ENCODE results near the gene TTLL8. TPM values are rescaled to one million over a fixed set of nuclear protein-coding genes. Genes with fewer than 3 reads are reported as not detected.

TTLL8 gene
- total RNA-seq, 4 donors from 2014 or later: not detected

DNA sequence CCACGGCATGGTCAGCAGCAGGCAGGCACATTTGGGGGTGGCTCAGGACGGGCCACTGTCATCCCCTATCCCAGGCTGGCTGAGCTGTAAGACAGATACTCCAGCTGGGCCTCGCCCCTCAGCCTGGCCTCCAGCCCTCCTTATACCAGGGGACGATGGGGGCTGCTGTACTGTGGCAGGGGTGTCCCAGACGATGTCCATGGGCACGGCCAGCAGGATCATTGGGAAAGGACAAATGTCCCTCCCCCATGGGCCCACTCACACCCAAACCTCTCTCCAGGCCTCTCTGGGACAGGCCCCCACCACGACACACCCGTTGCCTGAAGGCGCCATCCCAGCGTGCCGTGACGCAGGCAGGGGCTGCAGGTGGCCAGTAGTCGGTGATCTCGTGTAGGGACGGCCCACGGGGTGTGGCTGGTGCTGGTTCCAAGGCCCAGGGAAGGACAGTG is 44.0 kb downstream of the TTLL8 start:
- H3K4me1 ChIP-seq: peaks cover 14 to 32% (median 19%) of the 10 kb centered on the region in 3 donors
- intact Hi-C loops (cut with DNase I): no loop called here
- peak overlapping the region in 1 of 4 donors; percentile 54 for H3K4me3 ChIP-seq
- no peak overlapping the region for H3K27ac ChIP-seq
- no peaks in the 10 kb centered on the region for H3K36me3 ChIP-seq
- DNase-seq: no peak
- H3K27me3 ChIP-seq: peaks cover 23 to 99% (median 46%) of the 10 kb centered on the region in 4 donors
- TF ChIP-seq POLR2A (IDR thresholded peaks at IDR 0.05): no peak
- TF ChIP-seq, protein P1, sequence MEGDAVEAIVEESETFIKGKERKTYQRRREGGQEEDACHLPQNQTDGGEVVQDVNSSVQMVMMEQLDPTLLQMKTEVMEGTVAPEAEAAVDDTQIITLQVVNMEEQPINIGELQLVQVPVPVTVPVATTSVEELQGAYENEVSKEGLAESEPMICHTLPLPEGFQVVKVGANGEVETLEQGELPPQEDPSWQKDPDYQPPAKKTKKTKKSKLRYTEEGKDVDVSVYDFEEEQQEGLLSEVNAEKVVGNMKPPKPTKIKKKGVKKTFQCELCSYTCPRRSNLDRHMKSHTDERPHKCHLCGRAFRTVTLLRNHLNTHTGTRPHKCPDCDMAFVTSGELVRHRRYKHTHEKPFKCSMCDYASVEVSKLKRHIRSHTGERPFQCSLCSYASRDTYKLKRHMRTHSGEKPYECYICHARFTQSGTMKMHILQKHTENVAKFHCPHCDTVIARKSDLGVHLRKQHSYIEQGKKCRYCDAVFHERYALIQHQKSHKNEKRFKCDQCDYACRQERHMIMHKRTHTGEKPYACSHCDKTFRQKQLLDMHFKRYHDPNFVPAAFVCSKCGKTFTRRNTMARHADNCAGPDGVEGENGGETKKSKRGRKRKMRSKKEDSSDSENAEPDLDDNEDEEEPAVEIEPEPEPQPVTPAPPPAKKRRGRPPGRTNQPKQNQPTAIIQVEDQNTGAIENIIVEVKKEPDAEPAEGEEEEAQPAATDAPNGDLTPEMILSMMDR (IDR thresholded peaks at IDR 0.05): no peak
- WGBS, 2 donors: 0 to 38% methylated on average over 1 to 10 of the region's 16 CpGs
- H3K9me3 ChIP-seq: no peaks in the 10 kb centered on the region

DNA sequence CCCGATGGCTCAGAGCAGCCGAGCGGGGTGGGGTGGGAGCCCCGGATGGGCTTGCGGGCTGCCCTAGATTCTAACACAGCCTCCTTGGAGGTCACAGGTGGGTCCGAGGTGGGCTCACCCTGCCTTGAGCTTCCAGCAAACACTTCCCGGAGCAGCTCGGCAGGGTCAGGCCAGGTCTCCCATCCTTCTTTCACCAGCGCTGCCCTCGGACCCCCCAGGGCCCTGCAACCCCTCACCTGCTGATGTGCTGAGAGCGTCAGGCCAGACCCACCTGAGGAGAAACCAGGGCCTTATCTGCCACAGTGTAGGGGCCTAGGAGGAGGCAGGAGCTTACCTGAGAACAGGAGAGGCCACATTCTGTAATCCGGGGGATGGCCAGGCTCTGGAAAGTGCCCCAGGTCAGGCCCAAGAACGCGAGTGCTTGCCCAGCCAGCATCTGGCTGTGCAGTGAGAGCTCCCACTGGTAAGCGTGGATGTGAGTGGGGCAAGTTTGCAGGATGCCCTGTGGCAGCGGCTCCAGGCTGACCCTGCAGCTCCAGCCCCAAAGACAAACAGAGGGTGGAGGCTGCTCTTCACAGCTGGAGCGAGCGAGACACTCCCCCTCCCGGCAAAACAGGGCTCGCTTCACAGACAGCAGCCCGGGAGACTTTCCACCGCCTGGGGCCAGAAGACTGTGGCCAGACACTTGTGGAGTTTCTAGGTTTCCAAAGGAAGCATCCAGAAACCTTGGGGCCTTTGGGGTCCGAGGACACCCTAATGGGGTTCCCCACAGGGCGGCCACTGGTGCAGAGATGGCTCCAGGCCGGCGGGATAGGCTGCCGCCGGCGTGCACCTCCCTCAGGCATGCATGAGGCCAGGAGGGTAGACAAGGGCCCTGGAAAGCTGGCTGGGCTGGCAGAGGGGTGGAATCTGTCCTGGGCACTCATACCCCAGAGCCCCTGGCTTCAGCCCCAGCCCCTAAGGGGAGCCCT is 45.6 kb downstream of the TTLL8 start, which contains the start of gene IL17REL:
IL17REL (minus strand) TSS at position 555 of the 971 bp plus-strand sequence; CDS start at position 436, 119 bp downstream.
- H3K4me3 ChIP-seq: no peak within 1 kb of the TSS
- H3K27ac ChIP-seq: no peak within 1 kb of the TSS
- 59 to 75% methylated on average over 4 to 16 of the region's 29 CpGs for WGBS, 2 donors
- peaks cover 14 to 32% (median 19%) of the 10 kb centered on the region in 3 donors for H3K4me1 ChIP-seq
- H3K36me3 ChIP-seq: no peaks in the 10 kb centered on the region
- H3K27me3 ChIP-seq: peaks cover 23 to 93% (median 44%) of the 10 kb centered on the region in 4 donors
- intact Hi-C loops (cut with DNase I): no loop called here
- no peak for DNase-seq
- TF ChIP-seq, protein P1 (IDR thresholded peaks at IDR 0.05): no peak
- no peak for TF ChIP-seq POLR2A (IDR thresholded peaks at IDR 0.05)
- no peaks in the 10 kb centered on the region for H3K9me3 ChIP-seq

DNA sequence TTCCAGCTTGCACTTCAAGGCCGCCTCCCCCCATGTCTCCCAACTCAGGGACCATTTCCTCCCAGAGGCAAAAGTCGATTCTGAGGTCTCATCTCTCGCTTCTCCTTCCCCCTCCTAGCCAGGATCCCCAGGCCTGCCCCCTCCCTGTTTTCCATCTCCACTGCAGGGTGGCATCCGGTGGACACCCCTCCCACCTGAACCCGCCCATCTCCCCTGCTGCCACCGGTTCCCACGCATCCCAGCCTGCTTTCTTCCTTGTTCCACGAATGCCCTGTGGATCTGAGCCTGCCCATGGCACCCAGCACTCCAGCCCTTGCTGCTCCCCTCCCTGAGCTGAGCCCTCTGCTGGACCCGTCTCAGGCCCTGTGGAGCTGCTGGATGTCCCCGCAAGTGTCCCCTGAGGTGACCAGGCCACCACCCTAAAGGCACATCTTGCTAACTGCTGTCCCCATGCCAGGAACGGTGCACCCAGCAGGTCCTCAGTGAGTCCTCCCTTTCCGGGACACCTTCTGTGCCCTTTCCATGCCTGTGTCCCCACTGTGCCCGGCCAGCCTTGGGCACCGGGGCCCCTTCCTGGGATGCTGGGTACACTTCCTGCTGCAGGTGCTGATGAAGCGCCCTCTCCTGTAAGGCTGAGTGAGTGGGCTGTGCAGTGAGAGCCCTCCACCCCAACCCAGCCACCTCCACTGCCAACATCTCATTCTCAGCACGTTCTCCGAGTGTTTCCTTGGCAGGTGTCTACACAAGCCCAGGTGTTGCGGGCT is 46.5 kb downstream of the TTLL8 start:
- DNase-seq: no peak
- WGBS, 2 donors: 29 to 47% methylated on average over 13 to 14 of the region's 18 CpGs
- intact Hi-C loops (cut with DNase I): no loop called here
- Histone ChIP-seq H3K36me3 (no peaks in the 10 kb centered on the region), H3K27me3 (peaks cover 23 to 88% (median 41%) of the 10 kb centered on the region in 4 donors), H3K9me3 (no peaks in the 10 kb centered on the region), H3K4me1 (peaks cover 12 to 32% (median 19%) of the 10 kb centered on the region in 3 donors), H3K4me3 (no peak overlapping the region), H3K27ac (no peak overlapping the region)
- TF ChIP-seq, protein P1 (IDR thresholded peaks at IDR 0.05): no peak
- TF ChIP-seq POLR2A (IDR thresholded peaks at IDR 0.05): no peak

DNA sequence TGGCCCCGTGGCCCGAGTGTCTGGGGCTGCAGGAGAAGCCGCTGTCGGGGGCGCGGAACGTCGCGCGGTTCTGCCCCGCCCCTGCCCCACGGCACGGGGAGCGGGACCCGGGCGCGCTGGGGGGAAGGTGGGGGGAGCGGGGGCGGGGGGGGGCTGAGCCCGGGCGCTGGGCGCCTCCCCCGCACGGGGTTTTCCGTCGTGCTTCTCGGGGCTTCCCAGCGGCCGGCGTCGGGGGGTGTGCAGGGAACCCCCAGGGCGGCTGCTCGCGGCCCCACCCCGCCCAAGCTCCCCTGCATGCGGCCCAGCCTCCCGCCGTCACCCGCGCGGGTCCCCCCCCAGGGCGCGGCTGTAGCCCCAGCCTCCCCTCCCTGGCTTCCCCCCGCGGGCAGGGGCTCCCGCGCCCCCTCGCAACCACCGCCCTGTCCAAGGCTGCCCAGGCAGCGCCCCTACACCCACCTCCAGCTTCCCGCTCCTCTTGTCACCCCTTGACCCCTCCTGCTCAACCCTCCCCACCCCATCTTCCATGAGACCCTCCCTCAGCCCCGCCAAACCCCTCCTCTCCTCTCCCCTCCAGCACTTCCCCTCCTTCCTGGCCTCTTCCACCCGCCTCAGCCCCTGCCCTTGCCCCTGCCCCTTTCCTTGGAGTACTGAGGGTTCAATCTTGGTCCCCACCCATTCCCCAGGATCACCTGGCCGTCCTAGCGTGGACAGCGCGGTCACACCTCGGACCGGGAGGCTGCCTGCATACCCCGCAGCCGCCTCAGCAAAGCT is 47.2 kb downstream of the TTLL8 start:
- TF ChIP-seq, protein P1 (IDR thresholded peaks at IDR 0.05): no peak
- no peak for TF ChIP-seq POLR2A (IDR thresholded peaks at IDR 0.05)
- Histone ChIP-seq H3K4me3 (peak overlapping the region in 2 of 4 donors; percentile 19 to 50), H3K9me3 (no peaks in the 10 kb centered on the region), H3K27me3 (peaks cover 22 to 80% (median 38%) of the 10 kb centered on the region in 4 donors), H3K27ac (no peak overlapping the region), H3K36me3 (no peaks in the 10 kb centered on the region), H3K4me1 (peaks cover 11 to 32% (median 19%) of the 10 kb centered on the region in 3 donors)
- no peak for DNase-seq
- intact Hi-C loops (cut with DNase I): no loop called here
- 3 to 4% methylated on average over 11 to 12 of the region's 61 CpGs for WGBS, 2 donors
